ENCODE data around the gene ALG14.
"Not testable (repeated sequence)": the region's sequence is repeated elsewhere in the genome, so short reads cannot be mapped to it uniquely, and the experiment has no call there.

ALG14 gene

GRCh38 chr1:95041491-95042165 lies 31.1 kb downstream of the ALG14 start:
- peak; percentile 95 for FAIRE-seq

DNA sequence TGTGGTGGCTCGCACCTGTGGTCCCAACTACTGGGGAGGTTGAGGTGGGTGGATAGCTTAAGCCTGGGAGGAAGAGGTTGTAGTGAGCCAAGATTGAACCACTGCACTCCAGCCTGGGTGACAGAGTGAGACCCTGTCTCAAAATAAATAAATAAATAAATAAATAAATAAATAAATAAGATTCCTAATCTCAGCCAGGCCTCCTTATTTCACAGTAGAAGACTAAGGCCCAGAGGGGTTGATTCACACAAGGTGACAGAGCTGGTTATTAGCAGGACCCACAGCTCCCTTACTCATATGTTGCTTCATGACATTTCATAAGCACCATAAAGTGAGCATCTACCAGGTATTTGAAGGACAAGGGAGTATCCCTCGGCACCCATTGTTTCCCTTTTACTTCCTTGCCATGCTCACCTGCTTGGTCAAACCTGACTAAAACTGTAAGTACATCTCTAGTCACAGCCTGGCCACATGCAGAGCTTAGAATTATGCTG lies 32.7 kb downstream of the ALG14 start:
- FAIRE-seq, result no peak

- no peak for FAIRE-seq
These were observed 33.3 kb downstream of the ALG14 start for GRCh38 chr1:95039360-95040031.

DNA sequence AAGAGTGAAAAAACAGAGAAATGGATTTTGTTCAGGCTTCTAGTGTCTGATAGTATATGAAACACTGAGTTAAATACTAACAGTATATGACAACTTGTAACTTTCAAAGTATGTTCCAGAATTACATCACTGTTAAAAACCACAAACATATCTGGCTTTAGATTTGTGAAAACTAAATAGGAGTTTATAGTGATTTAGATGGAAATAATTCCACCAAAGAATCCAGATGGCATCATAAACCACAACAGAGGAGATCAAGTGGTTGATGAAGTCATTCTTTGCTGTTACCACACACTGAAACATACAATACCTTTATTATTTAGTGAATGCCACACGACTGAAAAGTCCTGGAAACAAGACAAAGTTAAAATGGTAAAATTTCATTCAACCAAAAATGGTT lies 37.2 kb downstream of the ALG14 start:
- no peak for FAIRE-seq

GRCh38 chr1:95034506-95034905 lies 38.2 kb downstream of the ALG14 start:
- no peak for FAIRE-seq

- FAIRE-seq, result no peak
These were observed 38.9 kb downstream of the ALG14 start for GRCh38 chr1:95033843-95034242.

DNA sequence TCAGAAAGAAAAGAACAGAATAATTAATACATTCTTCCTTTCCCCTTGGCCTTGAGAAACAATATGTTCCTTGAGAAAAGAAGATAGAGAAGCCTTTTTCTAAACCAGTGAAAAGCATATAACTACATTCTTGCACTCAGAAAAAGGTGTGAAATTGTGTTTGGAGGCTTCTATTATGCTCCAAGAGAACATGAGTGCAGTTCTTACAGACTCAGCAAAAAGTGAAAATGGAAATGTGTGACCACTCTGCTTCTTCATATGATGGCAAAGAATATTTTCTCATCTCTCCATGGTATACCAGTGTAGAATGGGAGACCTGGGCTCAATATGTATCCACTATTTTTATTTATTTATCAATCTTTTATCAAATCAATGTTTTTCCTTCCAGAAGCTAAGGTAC lies 43.2 kb downstream of the ALG14 start:
- FAIRE-seq, result no peak

GRCh38 chr1:95028954-95029353 lies 43.8 kb downstream of the ALG14 start:
- no peak for FAIRE-seq

GRCh38 chr1:95027046-95027445 lies 45.7 kb downstream of the ALG14 start:
- no peak for FAIRE-seq

GRCh38 chr1:95023399-95024043 lies 49.2 kb downstream of the ALG14 start:
- peak; percentile 85 for FAIRE-seq

DNA sequence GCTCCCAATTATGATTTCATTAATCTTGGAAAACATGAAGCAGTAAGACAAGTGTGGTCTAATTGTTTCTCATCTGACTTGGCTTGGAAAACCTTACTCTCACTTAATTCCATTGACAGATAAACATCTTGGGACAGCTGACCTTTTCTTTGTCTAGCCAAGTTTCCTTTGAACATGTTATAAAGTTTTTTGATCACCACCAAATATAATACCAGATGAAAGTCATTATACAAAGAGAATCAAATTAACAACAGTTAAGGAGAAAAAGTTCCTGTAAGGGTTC lies 50.2 kb downstream of the ALG14 start:
- FAIRE-seq, result peak; percentile 92

GRCh38 chr1:95021805-95022643 lies 50.7 kb downstream of the ALG14 start:
- FAIRE-seq, result no peak

DNA sequence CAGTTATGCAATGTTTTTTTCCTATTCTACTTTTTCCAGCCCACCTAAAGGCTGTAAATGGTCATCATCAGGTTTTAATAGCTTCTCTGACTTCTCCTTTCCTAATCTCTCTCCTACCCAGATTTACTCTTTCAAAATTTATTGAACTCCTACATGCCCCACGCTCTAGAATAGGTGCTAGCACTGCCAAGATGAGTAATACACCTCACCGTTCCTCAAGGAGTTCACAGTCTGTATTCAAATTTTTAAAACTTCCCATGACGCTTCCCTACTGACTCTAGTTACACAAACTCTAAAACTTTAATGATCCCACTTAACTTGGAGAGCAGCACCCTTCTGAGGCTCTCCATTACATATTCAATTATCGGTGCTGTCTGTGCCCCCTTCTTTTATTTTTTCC lies 51.6 kb downstream of the ALG14 start:
- FAIRE-seq, result no peak

- not testable (repeated sequence) for FAIRE-seq
These were observed 53.3 kb downstream of the ALG14 start for GRCh38 chr1:95019466-95019865.

GRCh38 chr1:95018602-95019369 lies 54.0 kb downstream of the ALG14 start:
- FAIRE-seq, result no peak

GRCh38 chr1:95017775-95018174 lies 55.0 kb downstream of the ALG14 start:
- no peak for FAIRE-seq

DNA sequence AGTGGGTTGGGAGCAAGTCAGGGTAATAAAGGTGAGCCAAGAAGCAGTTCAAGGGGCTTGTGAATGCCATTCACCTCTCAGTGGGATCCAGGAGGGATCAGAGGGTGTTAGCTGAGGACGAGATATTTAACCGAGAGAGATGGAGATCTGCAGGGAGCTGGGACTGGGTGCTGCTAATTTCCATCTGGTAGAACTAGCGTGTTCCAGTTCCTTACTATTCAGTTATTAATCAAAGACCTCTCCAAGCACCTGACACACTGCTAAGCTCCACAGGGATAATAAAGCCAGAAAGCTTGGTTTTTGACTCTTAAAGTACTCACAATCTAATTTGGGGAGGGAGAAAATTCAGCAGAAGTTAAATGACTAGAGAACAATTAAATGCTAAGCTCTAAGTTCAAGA lies 57.7 kb downstream of the ALG14 start:
- FAIRE-seq, result no peak

DNA sequence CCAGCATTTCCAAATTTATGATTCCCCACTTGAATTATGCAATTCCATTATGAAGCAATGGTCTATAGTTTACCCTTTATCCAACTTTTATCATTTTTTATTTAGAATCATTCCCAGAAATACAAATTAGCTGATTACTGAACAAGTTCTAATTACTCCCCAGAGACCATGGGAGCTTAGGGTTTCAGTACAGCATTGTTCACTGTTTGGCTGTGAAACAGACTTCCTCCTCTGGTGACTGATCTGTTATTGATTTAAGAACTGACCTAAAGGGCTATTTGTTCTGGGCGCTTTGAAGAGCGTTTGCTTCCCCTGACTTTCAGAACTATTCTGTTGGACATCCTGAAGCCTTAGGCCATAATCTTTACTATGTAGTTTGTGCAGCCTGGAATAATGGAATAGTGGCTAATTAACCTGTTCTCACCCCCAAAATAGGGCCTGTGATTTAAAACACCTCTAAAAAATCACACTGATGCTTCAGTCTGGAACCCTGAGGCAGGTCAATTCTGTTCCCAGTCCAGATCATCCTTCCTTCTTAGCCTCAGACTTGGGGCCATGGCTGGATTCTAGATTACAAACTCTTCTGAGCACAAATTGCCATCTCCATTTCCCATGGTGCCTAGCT lies 58.7 kb downstream of the ALG14 start:
- peak; percentile 66 for FAIRE-seq

- FAIRE-seq, result no peak
These were observed 60.4 kb downstream of the ALG14 start for GRCh38 chr1:95012389-95012788.

DNA sequence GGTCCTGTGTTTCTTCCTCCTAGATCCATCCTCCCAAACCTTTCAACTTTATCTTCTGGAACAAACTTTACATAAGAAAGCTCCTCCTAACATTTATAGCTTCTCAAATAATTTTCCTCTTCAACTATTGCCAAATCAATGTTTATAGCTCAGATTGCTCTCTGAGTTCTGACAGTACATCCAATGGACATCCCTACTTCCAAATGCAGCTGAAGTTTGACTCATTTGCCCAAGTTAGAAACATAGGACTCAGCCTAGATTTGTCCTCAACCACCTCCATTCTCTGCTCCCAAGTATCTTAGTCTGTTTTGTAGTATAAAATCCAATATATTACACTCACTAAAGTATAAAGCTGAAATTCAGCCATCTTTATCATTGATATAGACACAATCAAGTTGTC lies 62.6 kb downstream of the ALG14 start:
- no peak for FAIRE-seq

GRCh38 chr1:95007687-95008086 lies 65.1 kb downstream of the ALG14 start:
- no peak for FAIRE-seq

GRCh38 chr1:95006681-95007080 lies 66.1 kb downstream of the ALG14 start:
- FAIRE-seq, result no peak

Measured in endometrium (tissue), 2 donors.